Measurements from ENCODE around the gene ITPR2.

ITPR2 gene

GRCh38 chr12:26830783-26831551 is 2.0 kb downstream of the ITPR2 start:
- Mint-ChIP-seq H3K9me3 (no peaks in the 10 kb centered on the region), H3K27ac (peak overlapping the region in 2 of 3 experiments; percentile 22 to 56), H3K4me3 (peak overlapping the region; percentile 63 to 80 (median 63)), H3K36me3 (ENCODE audit: low read depth) (no peaks in the 10 kb centered on the region), H3K4me1 (peaks cover 19% of the 10 kb centered on the region), H3K27me3 (ENCODE audit: low read depth) (peaks cover 12% of the 10 kb centered on the region)
- no peak for TF ChIP-seq CTCF (IDR thresholded peaks at IDR 0.05; ENCODE audit: unreplicated experiment in 3 of 3)

- Mint-ChIP-seq H3K27me3 (ENCODE audit: low read depth) (peaks cover 12% of the 10 kb centered on the region), H3K4me3 (peak overlapping the region; percentile 63 to 80 (median 63)), H3K9me3 (no peaks in the 10 kb centered on the region), H3K27ac (no peak overlapping the region), H3K36me3 (ENCODE audit: low read depth) (no peaks in the 10 kb centered on the region), H3K4me1 (peaks cover 19% of the 10 kb centered on the region)
- no peak for TF ChIP-seq CTCF (IDR thresholded peaks at IDR 0.05; ENCODE audit: unreplicated experiment in 3 of 3)
Measured at GRCh38 chr12:26830363-26830762, 2.6 kb downstream of the ITPR2 start.

- Mint-ChIP-seq H3K4me3 (no peak overlapping the region), H3K27ac (peak overlapping the region in 1 of 3 experiments; percentile 26), H3K4me1 (peaks cover 13% of the 10 kb centered on the region), H3K36me3 (ENCODE audit: low read depth) (no peaks in the 10 kb centered on the region), H3K9me3 (no peaks in the 10 kb centered on the region), H3K27me3 (ENCODE audit: low read depth) (peaks cover 12% of the 10 kb centered on the region)
- no peak for TF ChIP-seq CTCF (IDR thresholded peaks at IDR 0.05; ENCODE audit: unreplicated experiment in 3 of 3)
Measured at GRCh38 chr12:26828280-26829073, 4.5 kb downstream of the ITPR2 start.

- Mint-ChIP-seq H3K27ac (no peak overlapping the region), H3K36me3 (ENCODE audit: low read depth) (no peaks in the 10 kb centered on the region), H3K9me3 (no peaks in the 10 kb centered on the region), H3K4me1 (peaks cover 9% of the 10 kb centered on the region), H3K27me3 (ENCODE audit: low read depth) (peaks cover 12% of the 10 kb centered on the region), H3K4me3 (no peak overlapping the region)
- TF ChIP-seq CTCF (IDR thresholded peaks at IDR 0.05; ENCODE audit: unreplicated experiment in 3 of 3), result no peak
Measured at GRCh38 chr12:26826437-26826836, 6.6 kb downstream of the ITPR2 start.

- Mint-ChIP-seq H3K4me3 (no peak overlapping the region), H3K9me3 (no peaks in the 10 kb centered on the region), H3K4me1 (peaks cover 5% of the 10 kb centered on the region), H3K27me3 (ENCODE audit: low read depth) (peaks cover 8% of the 10 kb centered on the region), H3K27ac (no peak overlapping the region), H3K36me3 (ENCODE audit: low read depth) (no peaks in the 10 kb centered on the region)
- TF ChIP-seq CTCF (IDR thresholded peaks at IDR 0.05; ENCODE audit: unreplicated experiment in 3 of 3), result no peak
Measured at GRCh38 chr12:26825459-26826016, 7.5 kb downstream of the ITPR2 start.

All from nephron (organoid).